ENCODE results near the gene VPS29. TPM values are rescaled to one million over a fixed set of nuclear protein-coding genes. Genes with fewer than 3 reads are reported as not detected.

Gene VPS29
- polyA plus RNA-seq, 1 donor = 253 TPM

DNA sequence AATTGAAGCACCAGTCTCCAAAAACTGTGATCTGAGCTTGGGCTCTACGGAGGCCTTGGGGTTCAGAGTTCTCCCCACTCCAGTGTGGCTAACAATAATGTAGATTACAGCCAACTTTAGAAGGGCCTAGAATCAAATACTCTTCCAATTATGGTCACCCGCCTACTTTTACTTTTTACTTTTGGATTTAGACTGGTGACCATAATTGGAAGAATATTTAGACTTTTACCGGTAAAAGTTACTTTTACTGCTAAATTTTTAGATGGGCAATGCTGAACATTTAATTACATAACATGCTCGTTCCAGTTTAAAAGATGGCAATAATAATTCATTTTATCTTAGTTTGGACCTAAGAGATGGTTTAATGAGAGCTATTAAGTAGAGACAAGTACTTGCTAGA lies 42.1 kb upstream of the VPS29 start:
- no peaks in the 10 kb centered on the region for H3K27me3 ChIP-seq (ENCODE audit: control insufficient read depth, insufficient read depth, low read length)
- 71% methylated on average over 2 of the region's 4 CpGs for WGBS (ENCODE audit: insufficient coverage, low lambda C conversion rate)
- peaks cover 23% of the 10 kb centered on the region for H3K36me3 ChIP-seq (ENCODE audit: control insufficient read depth, insufficient read depth, low read length)
- H3K27ac ChIP-seq (ENCODE audit: low read length) = no peak overlapping the region
- no peak for DNase-seq
- H3K9me3 ChIP-seq (ENCODE audit: control insufficient read depth, low read depth, low read length) = no peaks in the 10 kb centered on the region
- no peak overlapping the region for H3K4me3 ChIP-seq (ENCODE audit: low read length)
- no peaks in the 10 kb centered on the region for H3K4me1 ChIP-seq (ENCODE audit: control insufficient read depth, insufficient read depth, low read length)

GRCh38 chr12:110543252-110543959 lies 41.5 kb upstream of the VPS29 start:
- Histone ChIP-seq H3K36me3 (ENCODE audit: control insufficient read depth, insufficient read depth, low read length) (peaks cover 29% of the 10 kb centered on the region), H3K27ac (ENCODE audit: low read length) (no peak overlapping the region), H3K4me1 (ENCODE audit: control insufficient read depth, insufficient read depth, low read length) (no peaks in the 10 kb centered on the region), H3K4me3 (ENCODE audit: low read length) (no peak overlapping the region), H3K9me3 (ENCODE audit: control insufficient read depth, low read depth, low read length) (no peaks in the 10 kb centered on the region), H3K27me3 (ENCODE audit: control insufficient read depth, insufficient read depth, low read length) (no peaks in the 10 kb centered on the region)
- WGBS (ENCODE audit: insufficient coverage, low lambda C conversion rate) = 100% methylated on average over 1 of the region's 7 CpGs
- peak; percentile 11 to 19 for DNase-seq

DNA sequence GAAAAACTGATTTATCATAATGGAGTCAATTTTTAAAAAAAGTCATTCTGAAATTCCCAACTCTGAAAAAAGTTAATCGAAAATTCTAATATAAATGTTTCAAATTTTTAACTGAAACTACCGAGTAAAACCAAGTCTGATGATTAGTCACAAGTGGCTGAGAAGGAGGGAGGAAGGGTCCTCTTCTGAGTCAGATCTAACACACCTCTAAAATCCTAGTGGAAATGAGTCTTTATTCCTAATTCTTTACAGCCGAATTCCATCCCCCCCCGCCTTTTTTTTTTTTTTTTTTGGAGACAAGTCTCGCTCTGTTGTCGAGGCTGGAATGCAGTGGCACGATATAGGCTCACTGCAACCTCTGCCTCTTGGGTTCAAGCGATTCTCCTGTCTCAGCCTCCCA lies 38.1 kb upstream of the VPS29 start:
- Histone ChIP-seq H3K9me3 (ENCODE audit: control insufficient read depth, low read depth, low read length) (no peaks in the 10 kb centered on the region), H3K4me1 (ENCODE audit: control insufficient read depth, insufficient read depth, low read length) (peaks cover 3% of the 10 kb centered on the region), H3K4me3 (ENCODE audit: low read length) (no peak overlapping the region), H3K27ac (ENCODE audit: low read length) (no peak overlapping the region), H3K36me3 (ENCODE audit: control insufficient read depth, insufficient read depth, low read length) (peaks cover 41% of the 10 kb centered on the region), H3K27me3 (ENCODE audit: control insufficient read depth, insufficient read depth, low read length) (no peaks in the 10 kb centered on the region)
- DNase-seq = no peak
- WGBS (ENCODE audit: insufficient coverage, low lambda C conversion rate) = 91% methylated on average over 4 of the region's 8 CpGs

DNA sequence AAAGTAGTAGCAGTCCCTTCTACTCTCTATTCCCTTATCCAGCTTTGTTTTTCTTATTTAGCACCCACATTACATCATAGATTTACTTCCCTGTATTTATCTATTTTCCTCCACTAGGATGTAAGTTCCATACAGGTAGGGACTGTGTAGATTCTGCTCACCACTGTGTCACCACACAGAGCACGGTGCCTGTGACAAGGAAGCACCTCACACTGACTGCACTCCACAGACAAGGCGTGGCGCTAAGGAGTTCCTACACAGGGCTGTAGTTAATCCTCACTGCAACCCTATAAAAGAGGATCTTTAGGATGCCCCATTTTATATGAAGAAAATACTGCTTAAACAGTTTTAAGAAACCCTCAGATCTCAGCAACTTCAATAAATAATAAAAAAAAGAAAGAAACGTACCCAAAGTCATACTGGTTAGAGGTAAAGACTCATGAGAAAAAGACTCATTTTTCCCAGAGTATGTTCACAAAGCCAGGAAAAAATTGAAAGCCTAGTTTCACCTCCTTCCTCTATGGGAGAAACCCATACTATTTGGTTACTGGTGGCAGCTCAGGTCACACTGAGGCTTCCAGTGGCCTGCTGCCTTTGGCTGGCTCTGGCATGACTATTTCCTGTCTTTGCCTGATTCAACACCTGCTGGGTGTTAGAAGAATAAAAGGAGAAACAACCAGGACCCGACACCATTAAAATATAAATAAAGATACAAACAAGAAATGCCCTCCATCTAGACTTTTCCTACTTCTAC lies 37.1 kb upstream of the VPS29 start:
- peaks cover 3% of the 10 kb centered on the region for H3K4me1 ChIP-seq (ENCODE audit: control insufficient read depth, insufficient read depth, low read length)
- no peak for DNase-seq
- no CpG with 5 or more reads among the region's 5 CpGs for WGBS (ENCODE audit: insufficient coverage, low lambda C conversion rate)
- H3K4me3 ChIP-seq (ENCODE audit: low read length) = no peak overlapping the region
- H3K27ac ChIP-seq (ENCODE audit: low read length) = no peak overlapping the region
- H3K27me3 ChIP-seq (ENCODE audit: control insufficient read depth, insufficient read depth, low read length) = no peaks in the 10 kb centered on the region
- H3K9me3 ChIP-seq (ENCODE audit: control insufficient read depth, low read depth, low read length) = no peaks in the 10 kb centered on the region
- H3K36me3 ChIP-seq (ENCODE audit: control insufficient read depth, insufficient read depth, low read length) = peaks cover 39% of the 10 kb centered on the region

DNA sequence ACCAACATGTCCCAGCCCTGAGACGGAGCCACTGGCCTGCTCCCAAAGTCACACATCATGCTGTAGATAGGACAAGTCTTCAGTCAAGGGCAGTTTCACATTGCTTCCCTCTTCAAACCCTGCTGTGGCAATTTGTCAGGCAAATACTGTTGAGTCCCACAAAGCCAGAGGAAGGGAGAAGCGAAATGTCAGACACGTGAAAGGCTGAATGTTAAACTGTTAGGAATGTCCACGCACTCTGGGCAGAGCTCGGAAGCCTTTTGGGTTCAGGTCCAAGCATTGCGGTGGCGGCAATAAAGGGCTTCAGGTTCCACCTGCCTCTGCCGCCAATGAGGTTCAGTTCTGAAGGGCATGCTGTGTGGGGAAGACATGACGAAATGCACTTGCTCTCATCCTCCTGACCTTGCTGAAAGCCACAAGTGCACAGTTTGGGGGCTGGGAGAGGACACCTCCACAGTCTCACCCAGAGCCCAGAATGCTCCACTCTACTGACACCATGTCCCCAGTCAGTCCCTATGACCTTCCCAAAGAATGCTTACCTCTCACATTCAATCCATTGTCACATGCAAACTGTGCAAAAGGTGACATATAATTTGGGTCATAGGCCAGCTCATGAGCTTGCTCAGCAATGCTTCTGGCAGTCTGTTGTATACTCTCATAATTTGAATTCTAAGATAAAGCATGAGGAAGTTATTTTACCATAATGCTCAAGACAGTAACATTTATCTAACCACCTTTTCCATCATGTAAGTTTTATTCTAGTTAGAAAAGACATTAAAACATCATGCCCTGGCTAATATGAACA lies 35.9 kb upstream of the VPS29 start:
- H3K36me3 ChIP-seq (ENCODE audit: control insufficient read depth, insufficient read depth, low read length) = peaks cover 35% of the 10 kb centered on the region
- peaks cover 8% of the 10 kb centered on the region for H3K4me1 ChIP-seq (ENCODE audit: control insufficient read depth, insufficient read depth, low read length)
- peak; percentile 12 to 47 for DNase-seq
- H3K4me3 ChIP-seq (ENCODE audit: low read length) = no peak overlapping the region
- peak overlapping the region; percentile 61 for H3K27ac ChIP-seq (ENCODE audit: low read length)
- H3K27me3 ChIP-seq (ENCODE audit: control insufficient read depth, insufficient read depth, low read length) = no peaks in the 10 kb centered on the region
- no CpG with 5 or more reads among the region's 9 CpGs for WGBS (ENCODE audit: insufficient coverage, low lambda C conversion rate)
- no peaks in the 10 kb centered on the region for H3K9me3 ChIP-seq (ENCODE audit: control insufficient read depth, low read depth, low read length)

DNA sequence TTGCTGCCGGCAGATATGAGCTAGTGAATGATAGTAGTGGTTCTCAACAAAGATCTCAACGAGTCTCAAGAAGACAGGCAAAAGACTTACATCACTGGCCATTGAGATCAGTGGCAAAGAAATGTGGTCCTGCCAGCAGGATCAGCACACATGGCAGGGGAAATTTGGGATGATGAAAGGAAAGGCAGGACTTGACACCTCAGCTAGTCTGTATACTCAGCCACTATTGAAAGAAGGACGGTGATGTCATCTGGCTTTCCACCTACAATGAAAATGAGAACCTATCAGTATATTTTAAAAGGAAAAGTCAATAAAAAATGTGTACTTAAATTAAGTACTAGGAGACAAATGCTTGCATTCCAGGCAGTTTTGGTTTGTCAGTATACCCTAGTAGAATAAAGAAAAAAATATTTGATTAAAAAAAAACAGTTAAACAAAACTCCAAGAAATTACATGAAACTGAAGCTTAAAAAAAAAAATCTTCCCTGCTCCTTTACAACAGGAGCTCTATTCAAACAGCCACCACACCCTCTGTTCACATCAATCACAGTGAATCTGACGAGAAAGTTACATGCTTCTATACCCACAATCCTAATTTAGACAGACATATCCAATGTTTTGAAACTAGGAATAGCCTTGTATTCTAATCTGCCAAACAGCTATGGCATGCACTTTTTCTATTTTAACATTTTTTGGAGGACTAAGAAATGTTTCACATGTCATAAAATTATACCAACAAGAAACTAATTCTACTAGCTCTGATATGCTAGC lies 35.1 kb upstream of the VPS29 start:
- no peak for DNase-seq
- Histone ChIP-seq H3K27me3 (ENCODE audit: control insufficient read depth, insufficient read depth, low read length) (no peaks in the 10 kb centered on the region), H3K36me3 (ENCODE audit: control insufficient read depth, insufficient read depth, low read length) (peaks cover 35% of the 10 kb centered on the region), H3K4me1 (ENCODE audit: control insufficient read depth, insufficient read depth, low read length) (peaks cover 12% of the 10 kb centered on the region), H3K27ac (ENCODE audit: low read length) (peak overlapping the region; percentile 61), H3K9me3 (ENCODE audit: control insufficient read depth, low read depth, low read length) (no peaks in the 10 kb centered on the region), H3K4me3 (ENCODE audit: low read length) (no peak overlapping the region)
- no CpG with 5 or more reads among the region's 4 CpGs for WGBS (ENCODE audit: insufficient coverage, low lambda C conversion rate)

GRCh38 chr12:110534811-110535210 lies 32.9 kb upstream of the VPS29 start:
- no peak for DNase-seq
- Histone ChIP-seq H3K36me3 (ENCODE audit: control insufficient read depth, insufficient read depth, low read length) (peaks cover 35% of the 10 kb centered on the region), H3K9me3 (ENCODE audit: control insufficient read depth, low read depth, low read length) (no peaks in the 10 kb centered on the region), H3K27ac (ENCODE audit: low read length) (no peak overlapping the region), H3K4me3 (ENCODE audit: low read length) (no peak overlapping the region), H3K4me1 (ENCODE audit: control insufficient read depth, insufficient read depth, low read length) (peaks cover 18% of the 10 kb centered on the region), H3K27me3 (ENCODE audit: control insufficient read depth, insufficient read depth, low read length) (no peaks in the 10 kb centered on the region)
- 88% methylated on average over 2 of the region's 6 CpGs for WGBS (ENCODE audit: insufficient coverage, low lambda C conversion rate)

DNA sequence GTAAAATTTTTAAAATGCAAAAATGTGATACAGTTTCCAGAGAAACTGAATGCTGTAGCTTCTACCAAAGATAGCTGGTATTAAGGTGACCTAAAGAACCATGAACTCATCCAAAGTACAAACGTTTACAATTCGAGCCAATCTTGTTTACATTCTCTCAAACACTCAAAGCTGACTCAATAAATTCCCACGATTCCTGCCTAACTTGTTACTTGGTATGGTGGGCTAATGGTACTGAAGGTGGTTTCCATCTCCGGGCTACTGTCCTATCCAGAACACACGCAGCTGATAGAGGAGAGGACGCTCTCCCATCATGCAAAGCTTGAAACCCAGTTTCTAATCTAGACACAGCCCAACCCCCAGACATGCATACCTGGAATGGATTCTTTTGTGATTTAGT lies 31.7 kb upstream of the VPS29 start:
- Histone ChIP-seq H3K27me3 (ENCODE audit: control insufficient read depth, insufficient read depth, low read length) (no peaks in the 10 kb centered on the region), H3K27ac (ENCODE audit: low read length) (no peak overlapping the region), H3K36me3 (ENCODE audit: control insufficient read depth, insufficient read depth, low read length) (peaks cover 27% of the 10 kb centered on the region), H3K9me3 (ENCODE audit: control insufficient read depth, low read depth, low read length) (no peaks in the 10 kb centered on the region), H3K4me1 (ENCODE audit: control insufficient read depth, insufficient read depth, low read length) (peaks cover 18% of the 10 kb centered on the region), H3K4me3 (ENCODE audit: low read length) (no peak overlapping the region)
- peak; percentile 22 to 63 for DNase-seq
- no CpG with 5 or more reads among the region's 6 CpGs for WGBS (ENCODE audit: insufficient coverage, low lambda C conversion rate)

DNA sequence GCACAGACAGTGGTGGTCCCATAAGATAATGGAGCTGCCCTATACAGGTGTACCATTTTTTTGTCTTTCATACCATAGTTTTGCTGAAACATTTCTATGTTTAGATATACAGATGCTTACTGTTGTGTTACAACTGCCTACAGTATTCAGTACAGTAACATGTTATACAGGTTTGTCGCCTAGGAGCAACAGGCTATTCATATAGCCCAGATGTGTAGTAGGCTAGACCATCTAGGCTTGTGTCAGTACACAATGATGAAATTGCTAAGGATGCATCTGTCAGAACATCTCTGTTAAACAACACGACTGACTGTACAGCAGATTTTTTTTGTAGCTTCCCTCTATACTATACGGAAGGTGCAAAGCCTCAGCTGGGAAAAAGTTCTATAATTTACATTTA lies 30.7 kb upstream of the VPS29 start:
- no peak overlapping the region for H3K27ac ChIP-seq (ENCODE audit: low read length)
- H3K4me1 ChIP-seq (ENCODE audit: control insufficient read depth, insufficient read depth, low read length) = peaks cover 17% of the 10 kb centered on the region
- H3K27me3 ChIP-seq (ENCODE audit: control insufficient read depth, insufficient read depth, low read length) = no peaks in the 10 kb centered on the region
- peaks cover 19% of the 10 kb centered on the region for H3K36me3 ChIP-seq (ENCODE audit: control insufficient read depth, insufficient read depth, low read length)
- H3K9me3 ChIP-seq (ENCODE audit: control insufficient read depth, low read depth, low read length) = no peaks in the 10 kb centered on the region
- DNase-seq = no peak
- WGBS (ENCODE audit: insufficient coverage, low lambda C conversion rate) = no CpG with 5 or more reads among the region's 3 CpGs
- no peak overlapping the region for H3K4me3 ChIP-seq (ENCODE audit: low read length)

All from large intestine (tissue), 3 donors.